KMS-11 (cell line): ENCODE data around the gene DDX1.

Experiments
- H2AFZ ChIP-seq: fragments of 200-600 bp; sonication (generic); 2 replicates; pipeline ENCODE4 v1.6.1; 2016; ENCODE audit warnings: antibody characterized with exemption, mixed run types, low read depth
- H3K27ac ChIP-seq: fragments of 200-600 bp; sonication (generic); 2 replicates; pipeline ENCODE4 v1.6.1; 2016; ENCODE audit warnings: mild to moderate bottlenecking, mixed run types
- H3K27me3 ChIP-seq: fragments of 200-600 bp; sonication (generic); 2 replicates; pipeline ENCODE4 v1.6.1; 2017; ENCODE audit warnings: mild to moderate bottlenecking, low read depth, mixed run types, moderate library complexity; ENCODE audit not compliant: insufficient read depth
- H3K36me3 ChIP-seq: fragments of 200-600 bp; sonication (generic); 2 replicates; pipeline ENCODE4 v1.6.1; 2017; ENCODE audit warnings: mild to moderate bottlenecking, mixed run types; ENCODE audit not compliant: insufficient read depth
- H3K4me1 ChIP-seq: fragments of 200-600 bp; sonication (generic); 2 replicates; pipeline ENCODE4 v1.6.1; 2016; ENCODE audit warnings: mild to moderate bottlenecking, low read depth, mixed run types; ENCODE audit not compliant: poor library complexity, severe bottlenecking
- H3K4me2 ChIP-seq: fragments of 200-600 bp; sonication (generic); 2 replicates; pipeline ENCODE4 v1.7.0; 2016; ENCODE audit warnings: mild to moderate bottlenecking, mixed run types
- H3K4me3 ChIP-seq: fragments of 200-600 bp; sonication (generic); IDR thresholded peaks from 2 replicates; pipeline ENCODE4 v1.6.1; 2017; ENCODE audit warnings: low read depth, low read length, mixed read lengths; ENCODE audit not compliant: insufficient read depth
- H3K79me2 ChIP-seq: fragments of 200-600 bp; sonication (generic); 2 replicates; pipeline ENCODE4 v1.6.1; 2016; ENCODE audit warnings: low read depth, mixed run types; ENCODE audit not compliant: insufficient read depth
- H3K9ac ChIP-seq: fragments of 200-600 bp; sonication (generic); 2 replicates; pipeline ENCODE4 v1.6.1; 2016; ENCODE audit warnings: mild to moderate bottlenecking, mixed run types
- H4K20me1 ChIP-seq: fragments of 200-600 bp; sonication (generic); 2 replicates; pipeline ENCODE4 v1.6.1; 2016; ENCODE audit warnings: mild to moderate bottlenecking, mixed run types; ENCODE audit not compliant: insufficient read depth
- CTCF ChIP-seq: fragments of 200-600 bp; sonication (generic); conservative IDR thresholded peaks from 2 replicates; pipeline ENCODE4 v1.6.1; 2017; ENCODE audit warnings: low read depth, mild to moderate bottlenecking, antibody characterized with exemption, low read length, moderate library complexity, mixed read lengths

The DDX1 gene

GRCh38 chr2:15672961-15673918, 81.6 kb downstream of the DDX1 start:
- H2AFZ ChIP-seq: no peak overlapping the region
- TF ChIP-seq CTCF: no peak

GRCh38 chr2:15673919-15674636, 82.4 kb downstream of the DDX1 start:
- no peak overlapping the region for H3K4me2 ChIP-seq
- TF ChIP-seq CTCF: no peak
- no peak overlapping the region for H2AFZ ChIP-seq
- H3K27me3 ChIP-seq: no peaks in the 10 kb centered on the region
- H4K20me1 ChIP-seq: no peaks in the 10 kb centered on the region
- H3K4me3 ChIP-seq: no peak overlapping the region
- no peaks in the 10 kb centered on the region for H3K36me3 ChIP-seq
- no peak overlapping the region for H3K9ac ChIP-seq
- no peaks in the 10 kb centered on the region for H3K4me1 ChIP-seq
- H3K27ac ChIP-seq: no peak overlapping the region
- H3K79me2 ChIP-seq: no peaks in the 10 kb centered on the region

More at GRCh38 chr2:15672961-15673918, 81.6 kb downstream of the DDX1 start:
- Histone ChIP-seq H3K79me2 (no peaks in the 10 kb centered on the region), H3K27me3 (no peaks in the 10 kb centered on the region), H3K36me3 (no peaks in the 10 kb centered on the region), H3K4me1 (no peaks in the 10 kb centered on the region), H3K4me2 (no peak overlapping the region), H3K9ac (no peak overlapping the region), H4K20me1 (no peaks in the 10 kb centered on the region), H3K27ac (no peak overlapping the region), H3K4me3 (no peak overlapping the region)

GRCh38 chr2:15674637-15675455, 83.2 kb downstream of the DDX1 start:
- Histone ChIP-seq H3K79me2 (no peaks in the 10 kb centered on the region), H3K9ac (no peak overlapping the region), H2AFZ (no peak overlapping the region), H3K4me1 (no peaks in the 10 kb centered on the region), H3K4me2 (no peak overlapping the region), H3K27me3 (no peaks in the 10 kb centered on the region), H3K36me3 (no peaks in the 10 kb centered on the region), H3K27ac (no peak overlapping the region), H4K20me1 (no peaks in the 10 kb centered on the region), H3K4me3 (no peak overlapping the region)
- TF ChIP-seq CTCF: no peak

GRCh38 chr2:15675456-15676195, 84.0 kb downstream of the DDX1 start:
- Histone ChIP-seq H3K27ac (no peak overlapping the region), H3K36me3 (no peaks in the 10 kb centered on the region), H3K79me2 (no peaks in the 10 kb centered on the region), H3K9ac (no peak overlapping the region), H3K27me3 (no peaks in the 10 kb centered on the region), H3K4me2 (no peak overlapping the region), H4K20me1 (no peaks in the 10 kb centered on the region), H3K4me1 (no peaks in the 10 kb centered on the region), H2AFZ (no peak overlapping the region), H3K4me3 (no peak overlapping the region)
- no peak for TF ChIP-seq CTCF
